Muscle of leg (tissue), 11 donors: Measurements from ENCODE around the gene CYTL1. TPM values are rescaled to one million over a fixed set of nuclear protein-coding genes. Genes with fewer than 3 reads are reported as not detected.
"Not testable (repeated sequence)": the region's sequence is repeated elsewhere in the genome, so short reads cannot be mapped to it uniquely, and the experiment has no call there.

Source experiments
- DNase-seq: peaks from one replicate; pipeline ENCODE4 v3.0.0; 2013
- H3K27ac ChIP-seq: one replicate; pipeline ENCODE4 v1.5.1; 2013; ENCODE audit warnings: mild to moderate bottlenecking, low read length, control low read depth
- H3K27me3 ChIP-seq: one replicate; pipeline ENCODE4 v1.6.1; 2013; ENCODE audit warnings: low read length; ENCODE audit not compliant: control insufficient read depth, insufficient read depth
- H3K36me3 ChIP-seq: one replicate; pipeline ENCODE4 v1.6.1; 2013; ENCODE audit warnings: low read length; ENCODE audit not compliant: control insufficient read depth, insufficient read depth
- H3K4me1 ChIP-seq: one replicate; pipeline ENCODE4 v1.6.1; 2013; ENCODE audit warnings: low read length; ENCODE audit not compliant: control insufficient read depth, insufficient read depth
- H3K4me3 ChIP-seq: one replicate; pipeline ENCODE4 v1.5.1; 2013; ENCODE audit warnings: low read length, control low read depth
- H3K9me3 ChIP-seq: replicated peaks from 2 replicates; pipeline ENCODE4 v1.6.1; 2013; ENCODE audit warnings: low read depth, low read length; ENCODE audit not compliant: control insufficient read depth
- WGBS: methylation state at CpG from one replicate; pipeline ENCODE4 v1.1.5; 2013; ENCODE audit warnings: missing lambda C conversion rate; ENCODE audit not compliant: insufficient coverage; 5-methylcytosine and 5-hydroxymethylcytosine counted together
- polyA plus RNA-seq, 8 donors: library from polyadenylated mRNA; unstranded; fragments of 120-200 nt; gene quantifications; one replicate each; pipeline versions ENCODE4 v1.2.1 to v1.2.3, GENCODE V29; 2013; ENCODE audit warnings: inconsistent platforms in 1 of 8, low replicate concordance in 1 of 8; ENCODE audit not compliant: insufficient read length in 8 of 8, insufficient read depth in 1 of 8
- total RNA-seq: library from RNA; stranded (reverse); fragments of 120-200 nt; gene quantifications from one replicate; pipeline ENCODE4 v1.2.4, GENCODE V29; 2013

The CYTL1 gene
- total and polyA plus RNA-seq, 9 donors, result 5.0 to 39.5 (median 10.6) TPM

GRCh38 chr4:5010984-5011383 lies 8.3 kb downstream of the CYTL1 start:
- Histone ChIP-seq H3K4me3 (no peak overlapping the region), H3K27me3 (no peaks in the 10 kb centered on the region), H3K36me3 (no peaks in the 10 kb centered on the region), H3K4me1 (no peaks in the 10 kb centered on the region), H3K9me3 (no peaks in the 10 kb centered on the region), H3K27ac (no peak overlapping the region)
- WGBS, result 95% methylated on average over 2 of the region's 2 CpGs
- DNase-seq, result no peak

GRCh38 chr4:5009796-5010195 lies 9.5 kb downstream of the CYTL1 start:
- H3K36me3 ChIP-seq, result no peaks in the 10 kb centered on the region
- H3K4me1 ChIP-seq, result no peaks in the 10 kb centered on the region
- H3K4me3 ChIP-seq, result no peak overlapping the region
- WGBS, result 83% methylated on average over 2 of the region's 3 CpGs
- no peaks in the 10 kb centered on the region for H3K9me3 ChIP-seq
- no peak for DNase-seq
- H3K27ac ChIP-seq, result no peak overlapping the region
- no peaks in the 10 kb centered on the region for H3K27me3 ChIP-seq

GRCh38 chr4:5006932-5007331 lies 12.3 kb downstream of the CYTL1 start:
- not testable (repeated sequence) for H3K27ac ChIP-seq, H3K27me3 ChIP-seq, DNase-seq, H3K9me3 ChIP-seq, H3K4me3 ChIP-seq, H3K36me3 ChIP-seq, H3K4me1 ChIP-seq
- WGBS, result no CpG with 5 or more reads among the region's 11 CpGs

- Histone ChIP-seq H3K27ac (no peak overlapping the region), H3K4me1 (no peaks in the 10 kb centered on the region), H3K36me3 (no peaks in the 10 kb centered on the region), H3K9me3 (no peaks in the 10 kb centered on the region), H3K4me3 (no peak overlapping the region), H3K27me3 (peaks cover 2% of the 10 kb centered on the region)
- DNase-seq, result no peak
- 80% methylated on average over 2 of the region's 8 CpGs for WGBS
Measured at GRCh38 chr4:5004496-5004895, 14.8 kb downstream of the CYTL1 start.

GRCh38 chr4:5003918-5004317 lies 15.3 kb downstream of the CYTL1 start:
- no peaks in the 10 kb centered on the region for H3K9me3 ChIP-seq
- no peaks in the 10 kb centered on the region for H3K4me1 ChIP-seq
- 100% methylated on average over 3 of the region's 3 CpGs for WGBS
- no peak for DNase-seq
- peaks cover 2% of the 10 kb centered on the region for H3K27me3 ChIP-seq
- H3K4me3 ChIP-seq, result no peak overlapping the region
- no peak overlapping the region for H3K27ac ChIP-seq
- H3K36me3 ChIP-seq, result no peaks in the 10 kb centered on the region

GRCh38 chr4:5003372-5003857 lies 15.8 kb downstream of the CYTL1 start:
- Histone ChIP-seq H3K9me3 (no peaks in the 10 kb centered on the region), H3K27me3 (peaks cover 2% of the 10 kb centered on the region), H3K4me3 (no peak overlapping the region), H3K36me3 (no peaks in the 10 kb centered on the region), H3K27ac (no peak overlapping the region), H3K4me1 (no peaks in the 10 kb centered on the region)
- WGBS, result 46% methylated on average over 8 of the region's 9 CpGs
- DNase-seq, result no peak

GRCh38 chr4:5001641-5002040 lies 17.6 kb downstream of the CYTL1 start:
- H3K9me3 ChIP-seq, H3K27ac ChIP-seq, H3K27me3 ChIP-seq, H3K4me3 ChIP-seq, H3K4me1 ChIP-seq, H3K36me3 ChIP-seq, DNase-seq: not testable (repeated sequence)
- WGBS, result 79% methylated on average over 5 of the region's 6 CpGs

GRCh38 chr4:4996935-4997334 lies 22.3 kb downstream of the CYTL1 start:
- not testable (repeated sequence) for DNase-seq, H3K9me3 ChIP-seq, H3K36me3 ChIP-seq, H3K27me3 ChIP-seq, H3K27ac ChIP-seq, H3K4me3 ChIP-seq, H3K4me1 ChIP-seq
- WGBS, result no CpG with 5 or more reads among the region's 1 CpG

- peaks cover 7% of the 10 kb centered on the region for H3K27me3 ChIP-seq
- WGBS, result 49% methylated on average over 6 of the region's 8 CpGs
- H3K4me1 ChIP-seq, result peaks cover 6% of the 10 kb centered on the region
- DNase-seq, result peak; percentile 33
- H3K9me3 ChIP-seq, result no peaks in the 10 kb centered on the region
- H3K4me3 ChIP-seq, result no peak overlapping the region
- no peaks in the 10 kb centered on the region for H3K36me3 ChIP-seq
- H3K27ac ChIP-seq, result no peak overlapping the region
Measured at GRCh38 chr4:4995908-4996265, 23.4 kb downstream of the CYTL1 start.

GRCh38 chr4:4995103-4995907 lies 24.0 kb downstream of the CYTL1 start:
- WGBS, result 29% methylated on average over 12 of the region's 22 CpGs

More at GRCh38 chr4:4995103-4995907, 24.0 kb downstream of the CYTL1 start:
- DNase-seq, result peak; percentile 81
- Histone ChIP-seq H3K4me1 (peaks cover 6% of the 10 kb centered on the region), H3K27me3 (peaks cover 7% of the 10 kb centered on the region), H3K27ac (no peak overlapping the region), H3K4me3 (no peak overlapping the region), H3K36me3 (no peaks in the 10 kb centered on the region), H3K9me3 (no peaks in the 10 kb centered on the region)
